NT2/D1 (cell line): ENCODE measurements around the gene MAP3K20.

Experiments used
- SUZ12 ChIP-seq: IDR thresholded peaks from 2 replicates; pipeline ENCODE4 v1.6.1; 2011; ENCODE audit not compliant: insufficient read length, insufficient read depth; ENCODE audit errors: extremely low read depth
- YY1 ChIP-seq: IDR thresholded peaks from 2 replicates; pipeline ENCODE4 v1.6.1; 2011; ENCODE audit not compliant: insufficient read length, insufficient read depth
- ZNF274 ChIP-seq: IDR thresholded peaks from 2 replicates; pipeline ENCODE4 v1.6.1; 2011; ENCODE audit warnings: mild to moderate bottlenecking, low read depth, low read length

- no peak for TF ChIP-seq YY1
- no peak for TF ChIP-seq ZNF274
- TF ChIP-seq SUZ12: no peak
Measured at GRCh38 chr2:173171924-173172643, 96.4 kb downstream of the MAP3K20 start.
